ENCODE data around the gene AGXT.

AGXT gene

DNA sequence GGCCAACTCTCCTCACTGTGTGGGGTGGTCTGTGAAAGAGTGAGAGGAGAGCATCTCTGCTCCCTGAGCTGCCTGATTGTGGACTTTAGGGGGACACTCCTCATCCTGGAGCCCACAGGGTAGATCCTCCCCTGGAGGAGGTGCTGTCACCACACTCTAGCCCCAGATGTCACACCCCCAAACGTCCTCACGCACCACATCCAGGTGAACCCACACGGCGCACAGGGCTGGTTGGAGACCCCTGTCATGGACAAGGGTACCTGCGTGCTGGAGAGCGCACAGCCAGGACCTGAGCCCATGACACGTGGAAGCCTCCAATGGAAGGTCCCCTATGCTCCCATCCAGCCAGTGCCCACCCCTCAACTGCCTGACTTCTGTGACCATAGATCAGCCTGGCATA is 10.5 kb downstream of the AGXT start (continued):
- TF ChIP-seq, protein P1, sequence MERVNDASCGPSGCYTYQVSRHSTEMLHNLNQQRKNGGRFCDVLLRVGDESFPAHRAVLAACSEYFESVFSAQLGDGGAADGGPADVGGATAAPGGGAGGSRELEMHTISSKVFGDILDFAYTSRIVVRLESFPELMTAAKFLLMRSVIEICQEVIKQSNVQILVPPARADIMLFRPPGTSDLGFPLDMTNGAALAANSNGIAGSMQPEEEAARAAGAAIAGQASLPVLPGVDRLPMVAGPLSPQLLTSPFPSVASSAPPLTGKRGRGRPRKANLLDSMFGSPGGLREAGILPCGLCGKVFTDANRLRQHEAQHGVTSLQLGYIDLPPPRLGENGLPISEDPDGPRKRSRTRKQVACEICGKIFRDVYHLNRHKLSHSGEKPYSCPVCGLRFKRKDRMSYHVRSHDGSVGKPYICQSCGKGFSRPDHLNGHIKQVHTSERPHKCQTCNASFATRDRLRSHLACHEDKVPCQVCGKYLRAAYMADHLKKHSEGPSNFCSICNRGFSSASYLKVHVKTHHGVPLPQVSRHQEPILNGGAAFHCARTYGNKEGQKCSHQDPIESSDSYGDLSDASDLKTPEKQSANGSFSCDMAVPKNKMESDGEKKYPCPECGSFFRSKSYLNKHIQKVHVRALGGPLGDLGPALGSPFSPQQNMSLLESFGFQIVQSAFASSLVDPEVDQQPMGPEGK (CRISPR knock-in tag; IDR thresholded peaks at IDR 0.05; ENCODE audit: borderline replicate concordance) = no peak
- TF ChIP-seq, protein P2, sequence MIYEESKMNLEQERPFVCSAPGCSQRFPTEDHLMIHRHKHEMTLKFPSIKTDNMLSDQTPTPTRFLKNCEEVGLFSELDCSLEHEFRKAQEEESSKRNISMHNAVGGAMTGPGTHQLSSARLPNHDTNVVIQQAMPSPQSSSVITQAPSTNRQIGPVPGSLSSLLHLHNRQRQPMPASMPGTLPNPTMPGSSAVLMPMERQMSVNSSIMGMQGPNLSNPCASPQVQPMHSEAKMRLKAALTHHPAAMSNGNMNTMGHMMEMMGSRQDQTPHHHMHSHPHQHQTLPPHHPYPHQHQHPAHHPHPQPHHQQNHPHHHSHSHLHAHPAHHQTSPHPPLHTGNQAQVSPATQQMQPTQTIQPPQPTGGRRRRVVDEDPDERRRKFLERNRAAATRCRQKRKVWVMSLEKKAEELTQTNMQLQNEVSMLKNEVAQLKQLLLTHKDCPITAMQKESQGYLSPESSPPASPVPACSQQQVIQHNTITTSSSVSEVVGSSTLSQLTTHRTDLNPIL (CRISPR knock-in tag; IDR thresholded peaks at IDR 0.05; ENCODE audit: low read depth) = no peak
- TF ChIP-seq ZFP3 (CRISPR knock-in tag; IDR thresholded peaks at IDR 0.05) (no peak), BACH2 (CRISPR knock-in tag; IDR thresholded peaks at IDR 0.05; ENCODE audit: borderline replicate concordance) (no peak)

DNA sequence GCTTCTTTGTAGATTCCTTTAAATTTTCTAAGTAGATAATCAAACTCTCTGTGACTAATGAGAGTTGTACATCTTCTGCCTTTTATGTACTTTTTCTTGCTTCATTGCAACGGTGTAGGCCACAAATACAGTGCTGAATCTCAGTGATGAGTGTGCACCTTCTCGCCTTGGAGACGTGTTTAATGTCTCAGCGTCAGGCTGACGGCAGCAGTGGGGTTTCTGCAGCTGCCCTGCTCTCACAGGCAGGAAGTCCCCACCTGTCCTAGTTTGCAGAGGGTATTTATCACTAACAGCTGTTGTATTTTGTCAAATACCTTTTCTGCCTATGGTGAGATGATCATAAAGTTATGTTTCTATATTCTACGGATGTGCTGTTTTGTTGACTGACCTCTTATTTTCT is 13.3 kb downstream of the AGXT start:
- no peak for ATAC-seq
- TF ChIP-seq CSDC2 (CRISPR knock-in tag; IDR thresholded peaks at IDR 0.05) (no peak), TCF4 (CRISPR knock-in tag; IDR thresholded peaks at IDR 0.05; ENCODE audit: borderline replicate concordance) (no peak), ZNF70 (CRISPR knock-in tag; IDR thresholded peaks at IDR 0.05) (no peak), OSR1 (CRISPR knock-in tag; IDR thresholded peaks at IDR 0.05) (no peak), ISL1 (CRISPR knock-in tag; IDR thresholded peaks at IDR 0.05) (no peak)
- TF ChIP-seq, protein P3, sequence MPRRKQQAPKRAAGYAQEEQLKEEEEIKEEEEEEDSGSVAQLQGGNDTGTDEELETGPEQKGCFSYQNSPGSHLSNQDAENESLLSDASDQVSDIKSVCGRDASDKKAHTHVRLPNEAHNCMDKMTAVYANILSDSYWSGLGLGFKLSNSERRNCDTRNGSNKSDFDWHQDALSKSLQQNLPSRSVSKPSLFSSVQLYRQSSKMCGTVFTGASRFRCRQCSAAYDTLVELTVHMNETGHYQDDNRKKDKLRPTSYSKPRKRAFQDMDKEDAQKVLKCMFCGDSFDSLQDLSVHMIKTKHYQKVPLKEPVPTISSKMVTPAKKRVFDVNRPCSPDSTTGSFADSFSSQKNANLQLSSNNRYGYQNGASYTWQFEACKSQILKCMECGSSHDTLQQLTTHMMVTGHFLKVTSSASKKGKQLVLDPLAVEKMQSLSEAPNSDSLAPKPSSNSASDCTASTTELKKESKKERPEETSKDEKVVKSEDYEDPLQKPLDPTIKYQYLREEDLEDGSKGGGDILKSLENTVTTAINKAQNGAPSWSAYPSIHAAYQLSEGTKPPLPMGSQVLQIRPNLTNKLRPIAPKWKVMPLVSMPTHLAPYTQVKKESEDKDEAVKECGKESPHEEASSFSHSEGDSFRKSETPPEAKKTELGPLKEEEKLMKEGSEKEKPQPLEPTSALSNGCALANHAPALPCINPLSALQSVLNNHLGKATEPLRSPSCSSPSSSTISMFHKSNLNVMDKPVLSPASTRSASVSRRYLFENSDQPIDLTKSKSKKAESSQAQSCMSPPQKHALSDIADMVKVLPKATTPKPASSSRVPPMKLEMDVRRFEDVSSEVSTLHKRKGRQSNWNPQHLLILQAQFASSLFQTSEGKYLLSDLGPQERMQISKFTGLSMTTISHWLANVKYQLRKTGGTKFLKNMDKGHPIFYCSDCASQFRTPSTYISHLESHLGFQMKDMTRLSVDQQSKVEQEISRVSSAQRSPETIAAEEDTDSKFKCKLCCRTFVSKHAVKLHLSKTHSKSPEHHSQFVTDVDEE (CRISPR knock-in tag; IDR thresholded peaks at IDR 0.05) = no peak
- TF ChIP-seq, protein P4, sequence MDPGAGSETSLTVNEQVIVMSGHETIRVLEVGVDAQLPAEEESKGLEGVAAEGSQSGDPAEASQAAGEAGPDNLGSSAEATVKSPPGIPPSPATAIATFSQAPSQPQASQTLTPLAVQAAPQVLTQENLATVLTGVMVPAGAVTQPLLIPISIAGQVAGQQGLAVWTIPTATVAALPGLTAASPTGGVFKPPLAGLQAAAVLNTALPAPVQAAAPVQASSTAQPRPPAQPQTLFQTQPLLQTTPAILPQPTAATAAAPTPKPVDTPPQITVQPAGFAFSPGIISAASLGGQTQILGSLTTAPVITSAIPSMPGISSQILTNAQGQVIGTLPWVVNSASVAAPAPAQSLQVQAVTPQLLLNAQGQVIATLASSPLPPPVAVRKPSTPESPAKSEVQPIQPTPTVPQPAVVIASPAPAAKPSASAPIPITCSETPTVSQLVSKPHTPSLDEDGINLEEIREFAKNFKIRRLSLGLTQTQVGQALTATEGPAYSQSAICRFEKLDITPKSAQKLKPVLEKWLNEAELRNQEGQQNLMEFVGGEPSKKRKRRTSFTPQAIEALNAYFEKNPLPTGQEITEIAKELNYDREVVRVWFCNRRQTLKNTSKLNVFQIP (CRISPR knock-in tag; IDR thresholded peaks at IDR 0.05; ENCODE audit: borderline replicate concordance, low read depth) = no peak
- TF ChIP-seq, protein P2 (CRISPR knock-in tag; IDR thresholded peaks at IDR 0.05; ENCODE audit: low read depth) = no peak
- TF ChIP-seq, protein P5, sequence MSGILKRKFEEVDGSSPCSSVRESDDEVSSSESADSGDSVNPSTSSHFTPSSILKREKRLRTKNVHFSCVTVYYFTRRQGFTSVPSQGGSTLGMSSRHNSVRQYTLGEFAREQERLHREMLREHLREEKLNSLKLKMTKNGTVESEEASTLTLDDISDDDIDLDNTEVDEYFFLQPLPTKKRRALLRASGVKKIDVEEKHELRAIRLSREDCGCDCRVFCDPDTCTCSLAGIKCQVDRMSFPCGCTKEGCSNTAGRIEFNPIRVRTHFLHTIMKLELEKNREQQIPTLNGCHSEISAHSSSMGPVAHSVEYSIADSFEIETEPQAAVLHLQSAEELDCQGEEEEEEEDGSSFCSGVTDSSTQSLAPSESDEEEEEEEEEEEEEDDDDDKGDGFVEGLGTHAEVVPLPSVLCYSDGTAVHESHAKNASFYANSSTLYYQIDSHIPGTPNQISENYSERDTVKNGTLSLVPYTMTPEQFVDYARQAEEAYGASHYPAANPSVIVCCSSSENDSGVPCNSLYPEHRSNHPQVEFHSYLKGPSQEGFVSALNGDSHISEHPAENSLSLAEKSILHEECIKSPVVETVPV (CRISPR knock-in tag; IDR thresholded peaks at IDR 0.05) = no peak
- TF ChIP-seq, protein P1 (CRISPR knock-in tag; IDR thresholded peaks at IDR 0.05; ENCODE audit: borderline replicate concordance) = no peak

DNA sequence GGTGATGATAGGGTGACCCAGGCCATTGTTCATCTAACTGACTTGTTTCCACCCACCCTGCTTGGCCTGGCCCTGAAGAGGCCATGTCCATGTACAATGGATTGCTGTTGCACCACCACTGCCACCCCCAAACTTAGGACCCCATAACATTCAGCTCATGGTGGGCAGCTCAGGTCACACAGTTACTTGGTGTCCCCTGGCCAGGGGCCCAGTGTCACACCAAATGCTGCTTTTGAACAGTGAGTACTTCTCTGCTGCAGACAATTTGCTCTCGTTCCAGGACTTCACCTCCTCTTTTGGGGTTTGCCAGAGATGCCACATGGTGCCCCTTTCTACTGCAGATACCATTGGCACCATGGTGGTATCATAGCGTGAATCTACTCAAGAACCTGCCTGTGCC is 15.6 kb downstream of the AGXT start:
- TF ChIP-seq, protein P4 (CRISPR knock-in tag; IDR thresholded peaks at IDR 0.05; ENCODE audit: borderline replicate concordance, low read depth) = no peak
- TF ChIP-seq GLIS3 (CRISPR knock-in tag; IDR thresholded peaks at IDR 0.05) = no peak
- no peak for TF ChIP-seq ESRRG (CRISPR knock-in tag; IDR thresholded peaks at IDR 0.05)
- no peak for TF ChIP-seq ZNF565 (CRISPR knock-in tag; conservative IDR thresholded peaks at IDR 0.05; ENCODE audit: low read depth)
- TF ChIP-seq OSR1 (CRISPR knock-in tag; IDR thresholded peaks at IDR 0.05) = no peak
- no peak for TF ChIP-seq ISL1 (CRISPR knock-in tag; IDR thresholded peaks at IDR 0.05)
- TF ChIP-seq CSDC2 (CRISPR knock-in tag; IDR thresholded peaks at IDR 0.05) = no peak
- no peak for TF ChIP-seq ARNTL (CRISPR knock-in tag; IDR thresholded peaks at IDR 0.05; ENCODE audit: borderline replicate concordance, low read depth)
- TF ChIP-seq PPARA (CRISPR knock-in tag; IDR thresholded peaks at IDR 0.05; ENCODE audit: borderline replicate concordance) = no peak
- no peak for TF ChIP-seq ZFP3 (CRISPR knock-in tag; IDR thresholded peaks at IDR 0.05)
- no peak for TF ChIP-seq ZNF70 (CRISPR knock-in tag; IDR thresholded peaks at IDR 0.05)
- TF ChIP-seq TCF4 (CRISPR knock-in tag; IDR thresholded peaks at IDR 0.05; ENCODE audit: borderline replicate concordance) = no peak
- TF ChIP-seq ZNF8 (CRISPR knock-in tag; IDR thresholded peaks at IDR 0.05) = no peak
- TF ChIP-seq BACH2 (CRISPR knock-in tag; IDR thresholded peaks at IDR 0.05; ENCODE audit: borderline replicate concordance) = no peak
- TF ChIP-seq ZC3H10 (CRISPR knock-in tag; IDR thresholded peaks at IDR 0.05) = no peak
- TF ChIP-seq, protein P1 (CRISPR knock-in tag; IDR thresholded peaks at IDR 0.05; ENCODE audit: borderline replicate concordance) = no peak
- no peak for ATAC-seq
